HG02885 (cell line): ENCODE measurements around the gene USP10.
A peak's percentile ranks its signal among the peaks of the same experiment; 100 is the strongest.
"Not testable (repeated sequence)": the region's sequence is repeated elsewhere in the genome, so short reads cannot be mapped to it uniquely, and the experiment has no call there.

Experiments
- ATAC-seq: cut with Tn5 transposase; IDR thresholded peaks from one replicate; pipeline ENCODE4 v1.9.1; 2021; ENCODE audit warnings: mild to moderate bottlenecking; ENCODE audit not compliant: unreplicated experiment, poor library complexity

Gene USP10

DNA sequence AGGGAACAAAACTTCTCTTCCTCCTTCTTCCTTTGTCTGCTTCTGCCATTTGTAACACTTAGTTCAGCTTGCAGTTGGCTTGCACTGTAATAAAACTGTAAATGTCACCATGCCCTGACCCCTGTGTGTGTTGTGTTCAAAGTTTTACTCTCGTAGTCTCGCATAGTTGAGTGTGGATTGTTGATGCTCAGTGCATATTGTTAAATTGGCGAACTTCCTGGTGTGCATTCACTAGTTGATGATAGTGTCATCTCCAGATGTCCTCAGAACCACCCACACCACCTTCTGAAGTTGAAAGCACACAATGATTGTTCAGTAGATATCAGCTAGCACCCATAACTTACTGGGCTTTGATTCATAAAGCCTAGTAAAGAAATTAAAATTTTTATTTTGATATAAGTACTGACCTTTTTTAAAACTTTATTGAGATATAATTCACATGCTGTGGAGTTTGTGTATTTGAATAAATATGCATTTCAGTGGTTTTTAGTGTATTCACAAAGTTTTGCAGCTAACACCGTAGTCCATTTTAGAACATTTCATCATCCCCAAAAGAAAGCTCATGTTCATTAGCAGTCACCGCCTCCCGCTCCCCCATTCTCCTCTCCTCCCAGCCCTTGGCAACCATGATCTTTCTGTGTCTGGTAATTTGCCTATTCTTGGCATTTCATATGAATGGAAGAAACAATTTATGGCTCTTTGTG, 25.0 kb downstream of the USP10 start:
- peak; percentile 50 for ATAC-seq

DNA sequence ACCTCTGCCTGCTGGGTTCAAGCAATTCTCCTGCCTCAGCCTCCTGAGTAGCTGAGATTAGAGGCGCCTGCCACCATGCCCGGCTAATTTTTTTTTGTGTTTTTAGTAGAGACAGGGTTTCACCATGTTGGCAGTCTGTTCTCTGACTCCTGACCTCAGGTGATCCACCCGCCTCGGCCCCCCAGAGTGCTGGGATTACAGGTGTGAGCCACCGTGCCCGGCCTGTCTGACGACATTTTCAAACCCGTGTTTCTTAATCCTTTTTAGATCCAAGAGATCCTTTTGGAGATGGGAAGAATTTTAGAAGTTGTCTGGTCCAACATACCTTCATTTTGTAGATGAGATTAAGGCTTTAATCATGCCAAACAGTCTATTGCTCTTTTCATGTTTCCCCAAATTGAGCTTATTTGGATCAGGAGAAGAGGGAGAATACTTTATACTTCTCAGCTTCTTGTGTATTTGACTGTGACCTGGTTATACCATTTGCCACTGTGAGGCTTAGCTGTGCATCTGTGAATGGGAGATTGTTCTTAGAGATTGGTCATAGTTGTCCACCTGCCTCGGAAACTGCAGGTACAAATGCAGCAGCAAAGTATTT, 25.8 kb downstream of the USP10 start:
- ATAC-seq = no peak

DNA sequence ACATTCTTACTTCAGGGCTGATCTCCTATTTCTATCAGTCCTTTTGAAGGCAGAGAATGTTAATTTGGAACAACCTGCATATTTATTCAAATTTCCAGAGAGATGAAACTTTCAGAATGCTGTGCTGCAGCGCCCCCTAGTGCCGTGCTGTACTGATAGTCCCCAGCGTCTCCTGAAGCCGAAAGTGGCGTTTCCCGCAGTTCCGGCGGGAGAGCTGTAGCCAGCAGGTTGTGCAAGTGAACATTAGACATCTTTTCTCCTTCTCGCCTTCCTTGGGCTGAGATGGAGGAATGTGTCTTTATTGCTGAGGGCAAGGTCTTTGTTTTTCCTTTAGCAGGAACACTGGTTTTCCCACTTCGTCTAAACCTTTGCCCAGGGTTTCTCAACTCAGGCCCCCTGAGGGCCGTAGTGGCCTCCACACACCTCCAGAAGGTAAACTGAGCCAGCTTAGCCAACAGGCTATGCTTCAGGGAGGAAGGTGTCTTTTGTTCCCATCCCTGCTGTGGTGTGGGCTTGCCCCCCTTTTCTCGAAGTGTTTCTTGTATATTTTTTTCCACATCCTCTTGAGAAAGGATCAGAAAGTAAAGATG, 26.4 kb downstream of the USP10 start:
- peak; percentile 41 for ATAC-seq

- ATAC-seq = no peak
Measured at GRCh38 chr16:84726669-84727467, 27.1 kb downstream of the USP10 start.

DNA sequence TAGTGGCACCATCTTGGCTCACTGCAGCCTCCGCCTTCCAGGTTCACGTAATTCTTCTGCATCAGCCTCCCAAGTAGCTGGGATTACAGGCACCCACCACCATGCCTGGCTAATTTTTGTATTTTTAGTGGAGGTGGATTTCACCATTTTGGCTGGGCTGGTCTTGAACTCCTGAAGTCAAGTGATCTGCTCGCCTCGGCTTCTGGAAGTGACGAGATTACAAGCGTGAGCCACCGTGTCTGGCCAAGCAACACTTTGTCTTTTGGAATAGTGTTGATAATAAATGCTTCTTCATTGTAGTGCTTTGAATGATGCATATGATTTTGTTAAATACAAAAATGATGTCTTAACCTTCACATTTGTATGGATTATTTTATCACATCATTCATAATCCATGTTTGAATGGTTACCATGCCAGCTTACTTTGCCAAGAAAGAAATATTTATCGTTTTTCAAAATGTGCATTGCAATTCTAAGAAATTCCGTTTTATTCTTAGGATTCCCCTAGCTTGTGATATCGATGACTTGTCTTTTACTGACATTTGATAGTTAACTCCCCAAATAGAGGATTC, 29.1 kb downstream of the USP10 start:
- ATAC-seq = no peak

DNA sequence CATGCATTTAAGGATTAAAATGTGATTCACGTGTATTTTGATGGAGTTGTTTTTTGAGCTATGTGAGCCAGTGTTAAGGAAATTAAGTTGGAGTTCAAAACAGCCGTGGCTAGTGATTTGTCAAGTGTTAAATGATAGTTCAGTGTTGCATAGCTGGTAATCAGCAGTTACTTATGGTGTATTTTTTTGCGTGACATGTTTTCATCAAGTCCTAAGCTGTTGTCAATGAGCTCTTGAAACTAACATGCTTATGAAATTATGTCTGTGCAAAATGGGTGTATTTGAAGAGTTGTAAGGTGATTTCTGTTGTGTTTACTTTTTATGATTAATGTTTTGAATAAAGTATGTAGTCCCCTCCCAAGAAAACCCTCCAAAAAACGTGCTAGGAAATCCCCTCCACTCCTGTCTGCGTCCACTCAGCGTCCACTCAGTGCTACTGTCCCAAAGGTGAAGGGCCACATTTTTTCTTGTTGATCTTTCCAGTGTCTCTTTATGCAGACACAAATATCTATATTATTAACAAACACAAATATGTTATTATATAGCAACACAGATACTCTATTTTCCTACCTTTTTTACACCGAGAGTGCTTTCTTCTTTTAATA, 30.0 kb downstream of the USP10 start:
- ATAC-seq = no peak

- ATAC-seq = peak; percentile 63
Measured at GRCh38 chr16:84730406-84731106, 30.8 kb downstream of the USP10 start.

DNA sequence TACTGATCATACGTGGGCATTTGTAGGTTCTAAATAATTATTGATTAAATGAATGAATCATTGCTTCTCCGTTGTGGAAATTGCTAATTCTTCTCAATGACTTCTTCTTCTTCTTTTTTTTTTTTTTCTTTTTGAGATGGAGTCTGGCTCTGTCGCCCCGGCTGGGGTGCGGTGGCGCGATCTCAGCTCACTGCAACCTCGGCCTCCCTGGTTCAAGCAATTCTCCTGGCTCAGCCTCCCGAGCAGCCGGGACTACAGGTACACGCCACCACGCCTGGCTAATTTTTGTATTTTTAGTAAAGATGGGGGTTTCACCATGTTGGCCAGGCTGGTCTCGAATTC, 32.5 kb downstream of the USP10 start:
- ATAC-seq = not testable (repeated sequence)

- no peak for ATAC-seq
Measured at GRCh38 chr16:84732674-84733352, 33.0 kb downstream of the USP10 start.

- ATAC-seq = no peak
Measured at GRCh38 chr16:84735849-84736586, 36.2 kb downstream of the USP10 start.

DNA sequence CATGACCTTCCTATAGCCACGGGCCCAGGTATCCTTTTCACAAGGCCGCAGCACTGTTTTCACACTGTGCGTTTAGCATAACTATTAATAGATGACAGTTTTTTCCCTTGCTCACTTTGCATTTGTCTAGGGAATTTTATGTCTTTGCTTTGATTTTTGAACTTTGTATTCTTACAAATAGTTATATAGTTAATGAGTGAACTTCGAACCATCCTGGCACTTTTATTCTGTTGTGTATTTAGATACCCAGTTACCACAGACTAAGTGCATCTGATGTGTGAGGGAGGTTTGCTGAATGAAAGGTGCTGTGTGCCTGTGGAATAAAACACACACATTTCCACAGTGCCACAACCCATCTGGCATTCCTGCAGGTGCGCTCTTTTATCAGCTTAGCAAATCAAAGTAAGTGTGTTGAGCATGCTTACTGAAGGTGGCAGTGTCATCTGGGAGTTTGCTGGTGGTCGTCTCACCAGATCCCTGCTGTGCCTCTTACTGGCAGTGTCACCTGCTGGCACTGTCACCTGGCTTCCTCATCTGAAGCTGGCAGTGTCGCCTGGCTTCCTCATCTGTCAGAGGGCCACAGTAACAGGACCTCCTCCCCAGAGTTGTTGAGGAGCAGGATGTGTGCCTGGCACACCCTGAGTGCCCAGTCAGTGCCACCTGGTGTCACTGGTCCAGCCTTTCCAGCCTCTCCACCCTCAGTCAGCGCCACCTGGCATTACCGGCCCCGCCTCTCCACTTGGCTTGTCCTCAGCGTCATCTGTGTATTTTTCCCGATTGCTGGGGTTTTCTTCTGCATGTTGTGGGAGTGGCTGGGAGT, 37.6 kb downstream of the USP10 start:
- ATAC-seq = no peak

DNA sequence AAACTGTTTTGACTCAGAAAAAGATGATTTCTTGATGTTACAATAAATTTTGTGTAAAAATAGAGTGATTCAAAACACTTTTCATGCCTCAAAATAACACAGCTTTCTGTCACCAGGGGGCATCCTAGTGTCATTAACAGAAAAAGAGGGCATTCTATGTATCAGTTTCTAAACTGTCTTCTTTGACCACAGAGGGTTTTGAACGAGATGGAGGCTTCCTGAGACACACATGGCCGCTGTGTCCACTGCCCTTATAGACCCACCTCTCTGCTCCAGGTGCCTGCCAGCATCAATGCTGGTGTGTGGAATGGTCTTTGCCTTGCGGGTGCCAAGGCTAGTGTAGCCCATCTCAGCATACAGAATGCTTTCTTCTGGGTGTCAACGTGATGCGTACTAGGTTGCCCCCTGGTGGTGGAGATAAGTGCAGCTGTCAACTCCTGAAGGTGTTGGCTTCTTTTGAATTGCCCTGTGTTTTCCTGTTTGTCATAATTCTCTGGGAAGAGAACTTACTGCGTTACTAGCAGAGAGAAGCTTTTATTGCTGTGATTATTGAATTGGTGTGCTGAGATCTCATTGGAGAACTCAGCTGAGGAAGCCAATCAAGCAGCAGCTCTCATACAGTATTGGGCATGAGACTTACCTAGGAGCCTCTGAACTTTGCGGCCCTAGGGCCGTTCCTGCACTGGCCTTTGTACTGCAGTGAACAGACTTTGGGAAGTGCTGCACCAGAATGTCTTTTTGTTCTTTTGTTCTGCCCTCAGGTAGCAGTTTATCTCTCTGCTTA, 38.6 kb downstream of the USP10 start:
- ATAC-seq = peak; percentile 78

DNA sequence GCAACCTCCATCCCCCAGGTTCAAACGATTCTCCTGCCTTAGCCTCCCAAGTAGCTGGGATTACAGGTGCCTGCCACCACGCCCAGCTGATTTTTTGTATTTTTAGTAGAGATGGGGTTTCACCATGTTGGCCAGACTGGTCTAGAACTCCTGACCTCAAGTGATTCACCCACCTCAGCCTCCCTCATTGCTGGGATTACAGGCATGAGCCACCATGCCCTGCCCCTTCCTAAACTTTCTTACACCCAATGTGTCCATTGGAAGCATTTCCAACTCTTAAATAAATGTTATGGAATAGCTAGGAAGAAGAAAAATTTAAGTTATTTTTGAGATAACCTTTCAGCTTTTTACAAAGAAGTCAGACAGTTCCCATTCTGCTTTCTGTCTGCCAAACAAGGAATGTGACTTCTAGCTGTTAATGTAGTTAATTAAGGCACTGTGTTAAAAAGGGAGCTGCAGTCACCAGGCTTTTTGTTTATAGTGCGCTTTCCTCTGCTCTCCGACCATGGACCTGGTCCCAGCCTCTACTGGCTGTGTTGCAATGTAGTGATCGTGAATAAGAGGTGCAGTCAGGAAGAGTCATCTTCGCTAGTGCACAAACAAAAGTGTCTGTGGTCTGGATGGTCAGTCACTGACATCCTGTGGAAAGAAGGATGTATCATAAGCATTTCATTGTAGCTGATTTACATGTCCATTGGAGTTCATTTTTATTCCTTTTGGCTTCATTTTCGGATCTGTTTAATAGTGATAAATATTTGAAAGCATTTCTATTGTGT, 39.7 kb downstream of the USP10 start:
- no peak for ATAC-seq

GRCh38 chr16:84740596-84741116, 40.9 kb downstream of the USP10 start:
- no peak for ATAC-seq

GRCh38 chr16:84741340-84741830, 41.6 kb downstream of the USP10 start:
- no peak for ATAC-seq

DNA sequence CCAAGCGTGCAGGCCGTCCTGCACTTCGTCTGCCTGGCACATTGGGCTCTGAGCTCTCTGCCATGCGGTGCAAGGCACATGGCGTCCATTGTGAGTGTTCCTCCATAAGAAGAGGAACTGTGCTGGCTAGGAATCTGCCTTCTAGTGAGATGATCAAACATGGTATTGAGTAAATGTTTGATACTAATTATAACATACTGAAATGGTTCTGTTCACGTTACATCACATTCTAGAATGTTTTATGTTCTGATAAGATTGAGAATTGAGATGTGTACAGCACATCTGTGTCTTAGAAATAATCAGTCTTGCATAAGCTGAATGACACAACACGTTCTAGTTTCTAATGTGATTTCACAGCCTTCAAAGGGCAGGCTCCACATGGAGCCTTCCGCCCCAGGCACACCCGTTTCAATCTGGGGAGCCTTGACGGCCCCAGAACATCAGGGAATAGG, 42.9 kb downstream of the USP10 start:
- no peak for ATAC-seq
